GM19351 (cell line): ENCODE results near the gene CLIP1.

Experiments used
- ATAC-seq: cut with Tn5 transposase; IDR thresholded peaks from one replicate; pipeline ENCODE4 v1.9.1; 2021; ENCODE audit warnings: mild to moderate bottlenecking, moderate library complexity; ENCODE audit not compliant: unreplicated experiment

The CLIP1 gene

GRCh38 chr12:122318607-122319605 is 103.6 kb downstream of the CLIP1 start:
- ATAC-seq: no peak

GRCh38 chr12:122312926-122313325 is 109.5 kb downstream of the CLIP1 start:
- ATAC-seq: no peak

- no peak for ATAC-seq
These were observed 110.8 kb downstream of the CLIP1 start for GRCh38 chr12:122311696-122312095.

- ATAC-seq: no peak
These were observed 111.7 kb downstream of the CLIP1 start for GRCh38 chr12:122310626-122311333.

GRCh38 chr12:122309564-122310121 is 112.8 kb downstream of the CLIP1 start:
- no peak for ATAC-seq

- ATAC-seq: no peak
These were observed 113.7 kb downstream of the CLIP1 start for GRCh38 chr12:122308811-122309210.

- no peak for ATAC-seq
These were observed 116.1 kb downstream of the CLIP1 start for GRCh38 chr12:122306407-122306806.

GRCh38 chr12:122304924-122305323 is 117.5 kb downstream of the CLIP1 start:
- no peak for ATAC-seq

- ATAC-seq: no peak
These were observed 119.4 kb downstream of the CLIP1 start for GRCh38 chr12:122303068-122303467.

GRCh38 chr12:122298071-122298748 is 124.3 kb downstream of the CLIP1 start:
- no peak for ATAC-seq

GRCh38 chr12:122297494-122297893 is 125.0 kb downstream of the CLIP1 start:
- ATAC-seq: no peak

- no peak for ATAC-seq
These were observed 126.6 kb downstream of the CLIP1 start for GRCh38 chr12:122295877-122296276.

GRCh38 chr12:122293081-122293480 is 129.4 kb downstream of the CLIP1 start:
- no peak for ATAC-seq

- ATAC-seq: no peak
These were observed 131.0 kb downstream of the CLIP1 start for GRCh38 chr12:122291431-122291830.

- no peak for ATAC-seq
These were observed 138.8 kb downstream of the CLIP1 start for GRCh38 chr12:122283680-122284079.

- no peak for ATAC-seq
These were observed 140.4 kb downstream of the CLIP1 start for GRCh38 chr12:122282061-122282460.

GRCh38 chr12:122276242-122276641 is 146.2 kb downstream of the CLIP1 start:
- ATAC-seq: no peak

- ATAC-seq: no peak
These were observed 147.0 kb downstream of the CLIP1 start for GRCh38 chr12:122275459-122275858.

GRCh38 chr12:122266230-122266901 is 156.1 kb downstream of the CLIP1 start, which contains the start of gene VPS33A:
Gene VPS33A (minus strand): TSS chr12:122266494. CDS start chr12:122266408, 86 bp downstream.
- peak; percentile 90 for ATAC-seq

- peak; percentile 36 for ATAC-seq
These were observed 156.6 kb downstream of the CLIP1 start for GRCh38 chr12:122265886-122266229.
